OCI-LY3 (cell line): ENCODE results near the gene PRKAR1B.

ENCODE experiments used
- EZH2phosphoT487 ChIP-seq: fragments of 200-600 bp; shearing (Covaris generic); IDR thresholded peaks from 2 replicates; pipeline ENCODE4 v1.6.1; 2018; ENCODE audit warnings: antibody characterized with exemption, mixed run types, low read depth
- TF ChIP-seq, protein P1 (sequence below): fragments of 200-600, 300-600 bp; sonication (generic); IDR thresholded peaks from 2 replicates; pipeline ENCODE4 v1.5.1; 2014; ENCODE audit warnings: antibody characterized with exemption, low read length, low read depth

DNA sequence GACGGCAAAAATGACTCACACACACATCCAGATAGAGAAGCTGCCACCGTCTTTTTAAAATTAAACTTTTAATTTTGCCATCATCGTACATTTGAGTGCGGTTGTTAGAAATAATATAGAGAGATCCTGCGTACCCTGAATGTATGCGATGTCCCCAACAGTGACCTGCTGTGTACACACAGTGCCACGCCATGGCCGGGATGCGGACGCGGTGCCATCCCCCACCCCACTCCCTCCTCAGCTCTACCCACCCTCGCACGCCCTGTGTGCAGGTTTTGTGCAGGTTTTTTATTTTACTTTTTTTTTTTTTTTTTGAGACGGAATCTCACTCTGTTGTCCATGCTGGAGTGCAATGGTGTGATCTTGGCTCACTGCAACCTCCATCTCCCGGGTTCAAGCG, 148.7 kb downstream of the PRKAR1B start:
- TF ChIP-seq EZH2phosphoT487, result no peak
- TF ChIP-seq, protein P1, sequence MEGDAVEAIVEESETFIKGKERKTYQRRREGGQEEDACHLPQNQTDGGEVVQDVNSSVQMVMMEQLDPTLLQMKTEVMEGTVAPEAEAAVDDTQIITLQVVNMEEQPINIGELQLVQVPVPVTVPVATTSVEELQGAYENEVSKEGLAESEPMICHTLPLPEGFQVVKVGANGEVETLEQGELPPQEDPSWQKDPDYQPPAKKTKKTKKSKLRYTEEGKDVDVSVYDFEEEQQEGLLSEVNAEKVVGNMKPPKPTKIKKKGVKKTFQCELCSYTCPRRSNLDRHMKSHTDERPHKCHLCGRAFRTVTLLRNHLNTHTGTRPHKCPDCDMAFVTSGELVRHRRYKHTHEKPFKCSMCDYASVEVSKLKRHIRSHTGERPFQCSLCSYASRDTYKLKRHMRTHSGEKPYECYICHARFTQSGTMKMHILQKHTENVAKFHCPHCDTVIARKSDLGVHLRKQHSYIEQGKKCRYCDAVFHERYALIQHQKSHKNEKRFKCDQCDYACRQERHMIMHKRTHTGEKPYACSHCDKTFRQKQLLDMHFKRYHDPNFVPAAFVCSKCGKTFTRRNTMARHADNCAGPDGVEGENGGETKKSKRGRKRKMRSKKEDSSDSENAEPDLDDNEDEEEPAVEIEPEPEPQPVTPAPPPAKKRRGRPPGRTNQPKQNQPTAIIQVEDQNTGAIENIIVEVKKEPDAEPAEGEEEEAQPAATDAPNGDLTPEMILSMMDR, result no peak
